ENCODE data around the gene MRRF.
"Not testable (repeated sequence)": the region's sequence is repeated elsewhere in the genome, so short reads cannot be mapped to it uniquely, and the experiment has no call there.

Gene MRRF

DNA sequence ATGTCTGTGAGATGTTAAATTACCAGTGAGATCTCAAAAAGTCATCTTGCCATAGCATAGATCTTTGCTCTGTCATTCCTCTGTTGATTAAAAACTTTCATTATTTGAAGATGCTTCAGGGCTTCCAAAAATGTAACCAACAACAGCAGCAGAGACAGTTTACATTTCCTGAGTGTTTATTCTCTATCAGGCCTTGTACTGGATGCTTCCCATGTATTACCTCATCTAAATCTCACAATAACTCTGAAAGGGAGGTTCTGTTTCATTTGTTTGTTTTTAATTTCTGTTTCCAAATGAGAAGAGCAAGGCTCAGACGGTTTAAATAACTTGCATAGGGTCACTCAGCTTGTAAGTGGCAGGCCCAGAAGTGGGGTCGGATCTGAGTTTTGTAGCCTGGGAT lies 45.2 kb downstream of the MRRF start:
- Mint-ChIP-seq H3K27ac (no peak overlapping the region), H3K9me3 (no peaks in the 10 kb centered on the region), H3K4me1 (ENCODE audit: low read depth in 2 of 2) (no peaks in the 10 kb centered on the region), H3K36me3 (ENCODE audit: insufficient read depth) (peaks cover 28% of the 10 kb centered on the region), H3K27me3 (no peaks in the 10 kb centered on the region), H3K4me3 (no peak overlapping the region)
- DNase-seq (no peak), ATAC-seq (replicated peaks) (no peak)

DNA sequence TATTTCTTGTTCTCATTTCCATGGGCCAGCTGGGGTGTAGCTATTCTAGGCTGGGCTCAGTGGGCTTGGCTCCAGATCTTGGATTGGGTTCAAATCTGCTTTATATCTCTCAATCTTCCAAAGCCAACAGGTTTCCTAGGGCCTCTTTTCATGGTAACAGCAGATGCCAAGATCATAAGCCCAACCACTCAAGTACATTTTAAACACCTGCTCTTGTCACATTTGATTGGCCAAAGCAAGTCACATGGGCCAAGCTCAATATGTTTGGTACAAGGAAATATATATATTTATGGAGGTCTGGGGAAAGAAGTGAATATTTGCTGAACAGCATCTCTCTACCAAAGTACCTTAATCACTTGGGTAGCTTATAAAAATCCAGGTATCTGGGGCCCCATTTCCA lies 49.5 kb downstream of the MRRF start:
- DNase-seq, result no peak
- Mint-ChIP-seq H3K27me3 (no peaks in the 10 kb centered on the region), H3K4me1 (ENCODE audit: low read depth in 2 of 2) (no peaks in the 10 kb centered on the region), H3K4me3 (no peak overlapping the region), H3K27ac (no peak overlapping the region), H3K36me3 (ENCODE audit: insufficient read depth) (peaks cover 19% of the 10 kb centered on the region), H3K9me3 (no peaks in the 10 kb centered on the region)
- no peak for ATAC-seq (replicated peaks)

DNA sequence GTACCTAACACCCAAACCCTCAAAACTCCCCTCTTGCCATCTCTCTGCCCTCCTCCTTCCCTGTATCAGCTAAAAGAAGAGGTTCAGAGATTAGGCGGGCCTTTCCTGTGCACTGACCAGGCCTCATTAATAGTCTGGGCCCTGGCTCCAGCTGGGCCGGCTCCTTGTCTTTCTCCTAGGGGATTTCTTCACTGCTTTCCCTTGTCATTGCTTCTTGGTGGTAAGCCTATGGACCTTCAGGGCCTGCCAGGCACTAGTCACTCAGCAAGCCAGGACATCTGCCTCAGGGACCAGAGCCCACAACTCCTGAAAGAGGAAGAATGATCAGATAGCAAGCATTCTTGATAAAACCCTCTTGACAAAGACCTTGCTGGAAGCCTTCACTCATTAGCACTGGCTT lies 50.9 kb downstream of the MRRF start:
- no peaks in the 10 kb centered on the region for H3K9me3 Mint-ChIP-seq
- ATAC-seq (replicated peaks) (no peak), DNase-seq (no peak)
- peaks cover 0 to 3% of the 10 kb centered on the region in 2 donors for H3K4me1 Mint-ChIP-seq (ENCODE audit: low read depth in 2 of 2)
- H3K27ac Mint-ChIP-seq, result peak overlapping the region in 1 of 2 donors; percentile 4
- no peaks in the 10 kb centered on the region for H3K27me3 Mint-ChIP-seq
- H3K36me3 Mint-ChIP-seq (ENCODE audit: insufficient read depth), result peaks cover 14% of the 10 kb centered on the region
- no peak overlapping the region for H3K4me3 Mint-ChIP-seq

DNA sequence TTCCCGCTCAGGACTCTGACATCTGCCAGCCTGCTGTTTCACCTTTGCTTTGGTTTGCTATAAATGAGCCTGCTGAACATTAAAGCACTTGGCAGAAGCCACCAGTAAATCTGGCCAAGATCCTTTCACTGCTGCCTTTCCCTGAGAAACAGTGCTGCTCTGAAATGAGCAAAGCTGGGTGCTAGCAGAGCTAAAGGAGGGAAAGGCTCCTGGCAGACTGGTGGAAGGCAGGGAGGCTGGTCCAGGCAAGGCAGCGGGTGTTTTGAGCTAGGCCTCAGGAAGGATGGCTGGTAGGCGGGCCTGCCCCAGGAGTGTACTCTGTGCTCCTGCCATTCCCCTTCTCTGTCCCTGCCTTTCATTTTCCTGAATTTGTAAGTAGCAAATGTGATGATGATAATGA lies 53.6 kb downstream of the MRRF start:
- ATAC-seq (replicated peaks) (no peak), DNase-seq (no peak)
- Mint-ChIP-seq H3K9me3 (no peaks in the 10 kb centered on the region), H3K27ac (no peak overlapping the region), H3K36me3 (ENCODE audit: insufficient read depth) (peaks cover 25% of the 10 kb centered on the region), H3K27me3 (no peaks in the 10 kb centered on the region), H3K4me1 (ENCODE audit: low read depth in 2 of 2) (peaks cover 1 to 3% of the 10 kb centered on the region in 2 donors), H3K4me3 (no peak overlapping the region)

DNA sequence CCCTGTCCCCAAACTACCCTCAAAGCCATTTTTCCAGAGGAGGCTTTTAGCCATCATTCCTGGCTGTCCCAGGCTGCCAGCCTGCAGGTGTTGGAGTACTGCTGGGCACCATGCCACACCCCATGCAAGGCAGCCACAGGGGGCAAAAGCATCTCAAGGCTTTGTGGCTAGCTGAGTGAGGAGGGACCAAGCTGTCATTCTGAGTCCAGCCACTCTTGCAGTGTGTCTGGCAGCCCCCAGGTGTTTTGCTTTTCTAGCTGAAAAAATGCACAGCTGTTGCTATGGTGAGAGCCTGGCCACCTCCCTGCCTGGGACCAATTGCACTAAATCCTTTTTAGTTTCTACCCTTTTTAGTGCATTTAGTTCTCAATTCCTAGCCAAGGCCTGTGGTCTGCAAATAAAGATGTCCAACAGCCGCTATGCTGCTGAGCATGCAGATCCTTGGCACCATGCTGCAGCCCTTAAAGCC lies 55.8 kb downstream of the MRRF start:
- H3K9me3 Mint-ChIP-seq, result no peaks in the 10 kb centered on the region
- H3K27me3 Mint-ChIP-seq, result no peaks in the 10 kb centered on the region
- H3K4me3 Mint-ChIP-seq, result no peak overlapping the region
- peak overlapping the region in 1 of 2 donors; percentile 12 for H3K27ac Mint-ChIP-seq
- DNase-seq, result no peak
- peaks cover 18% of the 10 kb centered on the region for H3K36me3 Mint-ChIP-seq (ENCODE audit: insufficient read depth)
- peaks cover 1 to 3% of the 10 kb centered on the region in 2 donors for H3K4me1 Mint-ChIP-seq (ENCODE audit: low read depth in 2 of 2)
- no peak for ATAC-seq (replicated peaks)

DNA sequence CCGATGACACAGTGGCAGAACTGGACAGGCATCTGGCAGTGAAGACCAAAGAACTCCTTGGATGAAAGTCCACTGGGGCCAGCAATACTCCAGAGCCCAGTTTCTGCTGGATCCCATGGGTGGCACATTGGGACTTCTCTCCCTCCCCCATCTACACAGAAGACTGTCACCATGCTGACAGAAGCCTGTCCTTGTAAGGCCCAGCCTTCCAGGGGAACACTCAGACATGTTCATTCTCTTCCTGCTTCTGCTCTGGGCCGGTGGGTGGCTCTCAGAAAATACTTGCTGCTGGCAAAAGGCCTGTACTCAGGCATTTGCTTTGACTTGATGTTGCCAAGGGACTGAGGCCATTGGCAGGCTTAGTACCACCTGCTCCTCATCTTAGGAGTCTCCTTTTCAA lies 57.9 kb downstream of the MRRF start:
- Mint-ChIP-seq H3K27me3 (no peaks in the 10 kb centered on the region), H3K9me3 (no peaks in the 10 kb centered on the region), H3K4me1 (ENCODE audit: low read depth in 2 of 2) (peaks cover 1 to 3% of the 10 kb centered on the region in 2 donors), H3K27ac (no peak overlapping the region), H3K36me3 (ENCODE audit: insufficient read depth) (peaks cover 14% of the 10 kb centered on the region), H3K4me3 (no peak overlapping the region)
- no peak for ATAC-seq (replicated peaks)
- no peak for DNase-seq

DNA sequence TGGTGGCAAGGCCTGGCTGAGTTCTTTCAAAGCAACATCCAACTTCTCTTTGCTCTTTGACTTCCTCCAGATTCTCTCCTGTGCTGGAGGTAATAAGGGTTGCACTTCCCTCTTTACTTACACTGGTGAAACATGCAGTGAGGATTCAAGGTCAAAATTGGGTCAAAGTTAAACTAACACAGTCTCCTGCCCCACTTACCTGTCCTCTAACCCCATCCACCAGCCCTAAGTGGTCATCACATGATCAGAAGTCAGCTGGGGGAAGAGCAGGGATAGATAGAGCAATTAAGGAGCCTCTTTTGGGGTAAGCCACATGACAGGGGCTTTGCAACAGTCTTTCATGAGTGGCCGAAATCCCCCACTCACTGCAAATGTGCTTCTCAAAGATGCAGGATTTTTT lies 60.0 kb downstream of the MRRF start:
- peaks cover 16% of the 10 kb centered on the region for H3K36me3 Mint-ChIP-seq (ENCODE audit: insufficient read depth)
- not testable (repeated sequence) for H3K4me3 Mint-ChIP-seq; H3K9me3 Mint-ChIP-seq; H3K4me1 Mint-ChIP-seq (ENCODE audit: low read depth in 2 of 2); H3K27me3 Mint-ChIP-seq; ATAC-seq (replicated peaks); DNase-seq; H3K27ac Mint-ChIP-seq

DNA sequence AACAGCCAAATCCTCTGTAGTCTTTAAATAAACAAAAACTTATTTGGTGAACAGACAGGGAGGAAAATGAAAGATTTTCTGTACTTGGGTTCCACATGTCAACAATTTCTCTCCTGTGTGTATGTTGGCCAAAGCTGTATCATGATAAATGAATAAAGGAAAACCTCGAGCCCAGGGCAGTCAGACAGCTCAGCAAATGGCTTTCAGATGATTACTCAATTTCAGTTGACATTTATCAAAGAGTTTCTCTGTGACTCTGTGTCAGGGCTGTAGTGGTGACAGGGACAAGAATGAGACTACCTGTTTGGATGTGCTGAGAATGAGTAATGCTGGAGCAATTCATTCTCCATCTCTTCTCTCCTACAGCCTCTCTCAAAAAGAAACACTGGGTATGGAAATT lies 60.4 kb downstream of the MRRF start:
- no peak for ATAC-seq (replicated peaks)
- Mint-ChIP-seq H3K4me3 (no peak overlapping the region), H3K27ac (no peak overlapping the region), H3K9me3 (no peaks in the 10 kb centered on the region), H3K36me3 (ENCODE audit: insufficient read depth) (peaks cover 16% of the 10 kb centered on the region), H3K4me1 (ENCODE audit: low read depth in 2 of 2) (peaks cover 0 to 1% of the 10 kb centered on the region in 2 donors), H3K27me3 (no peaks in the 10 kb centered on the region)
- no peak for DNase-seq

DNA sequence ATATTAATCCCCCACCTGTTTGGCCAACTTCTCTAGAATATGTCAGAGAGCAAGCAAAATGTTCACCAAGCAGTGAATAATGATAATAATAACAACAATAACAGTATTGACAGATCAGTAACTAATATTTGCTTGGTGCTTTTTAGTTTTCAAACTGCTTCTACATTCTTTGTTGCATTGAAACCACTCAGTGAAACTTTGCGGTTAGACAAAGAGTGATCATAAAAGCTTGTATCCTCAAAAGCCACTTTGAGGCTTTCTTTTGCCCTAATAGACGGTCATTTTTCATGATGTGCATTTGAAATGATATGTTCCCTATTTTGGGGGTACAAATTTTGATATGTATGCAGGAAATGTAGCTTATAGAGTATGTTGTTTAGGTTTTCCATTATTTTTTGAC lies 62.5 kb downstream of the MRRF start:
- Mint-ChIP-seq H3K27me3 (no peaks in the 10 kb centered on the region), H3K36me3 (ENCODE audit: insufficient read depth) (peaks cover 10% of the 10 kb centered on the region), H3K4me3 (no peak overlapping the region), H3K9me3 (no peaks in the 10 kb centered on the region), H3K27ac (no peak overlapping the region), H3K4me1 (ENCODE audit: low read depth in 2 of 2) (no peaks in the 10 kb centered on the region)
- no peak for ATAC-seq (replicated peaks)
- DNase-seq, result no peak

DNA sequence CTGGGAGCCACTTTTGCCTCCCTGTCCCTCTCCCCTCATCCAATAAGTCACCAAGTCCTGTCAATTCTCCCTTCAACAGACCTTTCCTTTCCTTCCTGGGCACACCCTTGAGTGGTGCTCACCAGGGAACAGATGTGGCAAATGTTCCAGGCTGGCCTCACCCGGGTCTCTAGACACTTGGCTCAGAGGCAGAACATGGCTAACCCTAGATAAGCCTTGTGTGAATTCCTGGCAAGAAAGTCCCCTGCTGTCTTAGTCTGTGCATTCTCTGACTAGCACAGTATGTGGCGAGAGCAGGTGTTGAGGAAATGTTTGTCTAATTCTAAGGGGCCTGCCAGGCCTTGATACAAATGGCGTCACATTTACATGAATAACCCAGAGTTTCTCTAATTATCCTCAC lies 64.9 kb downstream of the MRRF start:
- H3K27ac Mint-ChIP-seq, result no peak overlapping the region
- no peaks in the 10 kb centered on the region for H3K9me3 Mint-ChIP-seq
- H3K27me3 Mint-ChIP-seq, result no peaks in the 10 kb centered on the region
- no peak for DNase-seq
- no peak overlapping the region for H3K4me3 Mint-ChIP-seq
- peaks cover 2% of the 10 kb centered on the region for H3K36me3 Mint-ChIP-seq (ENCODE audit: insufficient read depth)
- no peaks in the 10 kb centered on the region for H3K4me1 Mint-ChIP-seq (ENCODE audit: low read depth in 2 of 2)
- ATAC-seq (replicated peaks), result no peak

DNA sequence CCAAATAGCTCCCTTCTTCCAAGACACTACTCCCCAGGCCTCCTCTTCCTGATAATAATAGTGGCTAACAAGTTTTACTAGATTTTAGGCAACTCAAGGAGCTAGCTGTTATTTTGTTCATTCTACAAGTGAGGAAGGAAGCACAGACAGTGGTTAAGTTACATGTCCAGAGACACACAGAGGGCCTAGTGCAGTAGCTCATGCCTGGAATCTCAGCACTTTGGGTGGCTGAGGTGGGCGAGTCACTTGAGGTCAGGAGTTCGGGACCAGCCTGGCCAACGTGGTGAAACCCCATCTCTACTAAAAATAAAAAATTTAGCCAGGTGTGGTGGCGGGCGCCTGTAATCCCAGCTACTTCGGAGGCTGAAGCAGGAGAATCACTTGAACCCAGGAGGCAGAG lies 65.8 kb downstream of the MRRF start:
- not testable (repeated sequence) for H3K4me1 Mint-ChIP-seq (ENCODE audit: low read depth in 2 of 2); H3K27me3 Mint-ChIP-seq; H3K36me3 Mint-ChIP-seq (ENCODE audit: insufficient read depth); H3K4me3 Mint-ChIP-seq; DNase-seq; H3K9me3 Mint-ChIP-seq; H3K27ac Mint-ChIP-seq; ATAC-seq (replicated peaks)

DNA sequence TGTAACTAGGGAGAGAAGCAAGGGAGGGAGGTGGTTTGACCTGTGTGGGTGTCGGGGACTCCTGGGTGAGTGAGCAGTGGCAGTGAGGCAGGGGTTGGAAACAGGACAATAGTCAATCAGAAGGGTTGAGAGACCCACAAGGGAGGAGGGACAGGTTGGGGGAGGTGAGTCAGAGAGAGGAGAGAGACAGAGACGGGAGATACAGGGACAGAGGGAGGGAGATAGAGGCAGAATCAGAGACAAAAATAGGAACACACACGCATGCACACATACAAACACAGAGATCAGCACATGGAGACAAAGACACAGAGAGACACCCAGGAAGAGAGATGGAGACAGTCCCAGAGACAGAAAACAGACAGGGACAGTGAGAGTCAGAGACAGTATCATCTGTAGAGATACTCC lies 66.8 kb downstream of the MRRF start:
- Mint-ChIP-seq H3K36me3 (ENCODE audit: insufficient read depth) (peaks cover 2% of the 10 kb centered on the region), H3K27ac (no peak overlapping the region), H3K9me3 (no peaks in the 10 kb centered on the region), H3K4me1 (ENCODE audit: low read depth in 2 of 2) (no peaks in the 10 kb centered on the region), H3K4me3 (no peak overlapping the region), H3K27me3 (peaks cover 0 to 5% of the 10 kb centered on the region in 2 donors)
- DNase-seq (no peak), ATAC-seq (replicated peaks) (no peak)

DNA sequence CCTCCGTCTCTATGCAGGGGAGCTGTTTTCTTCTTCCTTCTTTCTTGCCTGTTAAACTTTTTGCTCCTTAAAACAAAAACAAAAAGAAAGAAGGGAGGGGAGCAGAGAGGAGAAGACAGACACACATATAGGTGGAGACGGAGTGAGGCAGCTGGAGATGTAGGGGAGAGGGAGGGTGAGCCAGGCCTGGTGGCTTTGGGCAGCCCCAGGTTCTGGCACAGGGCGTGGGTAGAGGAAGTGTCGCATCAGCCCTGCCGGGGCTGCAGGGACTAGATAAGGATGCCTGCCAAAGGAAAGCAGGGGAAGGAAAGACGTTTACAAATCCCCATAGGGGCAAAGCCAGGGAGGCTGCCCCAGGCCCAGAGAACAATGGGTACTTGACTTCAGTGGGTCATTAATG lies 67.4 kb downstream of the MRRF start:
- Mint-ChIP-seq H3K4me1 (ENCODE audit: low read depth in 2 of 2) (no peaks in the 10 kb centered on the region), H3K4me3 (no peak overlapping the region), H3K27ac (no peak overlapping the region), H3K27me3 (peaks cover 2 to 5% of the 10 kb centered on the region in 2 donors), H3K36me3 (ENCODE audit: insufficient read depth) (peaks cover 2% of the 10 kb centered on the region), H3K9me3 (no peaks in the 10 kb centered on the region)
- no peak for ATAC-seq (replicated peaks)
- DNase-seq, result no peak

DNA sequence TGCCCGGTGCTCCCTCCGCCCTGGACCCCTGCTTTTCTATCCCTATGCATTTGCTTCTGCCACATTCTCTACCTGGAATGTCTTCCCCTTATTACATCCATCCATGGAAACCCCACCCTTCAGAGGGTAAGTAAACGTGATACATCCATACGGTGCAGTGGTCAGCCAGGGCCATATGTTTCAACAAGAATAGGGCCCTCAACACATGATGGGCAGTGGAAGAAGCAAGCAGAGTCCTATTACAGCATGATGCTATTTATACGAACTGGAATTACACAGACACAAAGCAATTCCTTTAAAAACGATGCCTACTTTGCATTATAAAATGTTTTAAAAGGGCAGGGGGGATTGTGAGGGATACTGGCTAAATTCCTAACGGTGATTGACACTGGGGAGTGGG lies 68.0 kb downstream of the MRRF start:
- H3K4me3 Mint-ChIP-seq, result no peak overlapping the region
- H3K27me3 Mint-ChIP-seq, result peaks cover 5 to 7% of the 10 kb centered on the region in 2 donors
- no peak overlapping the region for H3K27ac Mint-ChIP-seq

DNA sequence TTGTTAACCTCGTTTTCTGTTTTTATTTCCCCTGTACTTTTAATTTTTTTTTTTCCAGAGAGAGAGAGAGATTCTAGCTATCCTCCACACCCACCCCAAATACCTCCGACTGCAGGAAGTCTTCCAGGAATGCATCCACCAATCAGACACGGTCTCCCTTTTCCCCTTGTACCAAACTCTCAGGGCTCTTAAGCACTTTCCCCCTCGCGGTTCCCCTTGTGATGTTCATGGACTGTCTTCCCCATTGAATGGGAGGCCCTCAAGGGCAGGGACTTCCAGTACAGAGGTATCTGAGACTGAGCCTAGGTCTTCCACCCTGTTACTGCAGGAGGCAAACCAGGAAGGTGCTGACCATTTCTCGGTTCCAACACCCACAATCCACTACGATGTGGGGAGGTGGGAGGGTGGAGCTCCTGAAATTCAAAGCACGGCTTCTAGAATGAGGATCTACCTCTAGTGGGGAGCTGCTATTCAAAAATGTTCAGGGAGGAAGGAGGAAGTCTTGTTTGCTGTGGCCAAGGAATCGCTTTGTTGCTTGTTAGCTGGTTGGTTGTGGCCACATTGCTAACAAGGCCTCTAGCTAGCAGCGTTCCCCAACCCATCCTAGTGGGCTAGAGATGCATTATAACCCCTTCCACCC lies 68.6 kb downstream of the MRRF start:
- DNase-seq, result no peak
- Mint-ChIP-seq H3K27me3 (peaks cover 5 to 14% of the 10 kb centered on the region in 2 donors), H3K4me1 (ENCODE audit: low read depth in 2 of 2) (no peaks in the 10 kb centered on the region), H3K36me3 (ENCODE audit: insufficient read depth) (peaks cover 2% of the 10 kb centered on the region), H3K9me3 (no peaks in the 10 kb centered on the region), H3K27ac (no peak overlapping the region), H3K4me3 (no peak overlapping the region)
- no peak for ATAC-seq (replicated peaks)

More for the DNA sequence above, 68.0 kb downstream of the MRRF start:
- no peak for ATAC-seq (replicated peaks)
- Mint-ChIP-seq H3K36me3 (ENCODE audit: insufficient read depth) (peaks cover 2% of the 10 kb centered on the region), H3K4me1 (ENCODE audit: low read depth in 2 of 2) (no peaks in the 10 kb centered on the region), H3K9me3 (no peaks in the 10 kb centered on the region)
- DNase-seq, result no peak

All from effector memory CD8-positive, alpha-beta T cell (primary cell).